ENCODE results near the gene FSTL5.
A peak's percentile ranks its signal among the peaks of the same experiment; 100 is the strongest.

Gene FSTL5

GRCh38 chr4:161442921-161443320 is 720.9 kb downstream of the FSTL5 start:
- DNase-seq (ENCODE audit: low read depth) = no peak
- no peak overlapping the region for H3K4me3 ChIP-seq (ENCODE audit: low read depth, low read length)
- in situ Hi-C loops (cut with HindIII; ENCODE audit: low sequenced_read_pairs) = no loop called here
- TF ChIP-seq CTCF (IDR thresholded peaks at IDR 0.05; ENCODE audit: low read depth, low read length, missing control alignments) = no peak

GRCh38 chr4:161438096-161438495 is 725.7 kb downstream of the FSTL5 start:
- no peak for TF ChIP-seq CTCF (IDR thresholded peaks at IDR 0.05; ENCODE audit: low read depth, low read length, missing control alignments)
- no peak for DNase-seq (ENCODE audit: low read depth)
- in situ Hi-C loops (cut with HindIII; ENCODE audit: low sequenced_read_pairs) = no loop called here
- H3K4me3 ChIP-seq (ENCODE audit: low read depth, low read length) = no peak overlapping the region

- no peak for TF ChIP-seq CTCF (IDR thresholded peaks at IDR 0.05; ENCODE audit: low read depth, low read length, missing control alignments)
- no peak for DNase-seq (ENCODE audit: low read depth)
- in situ Hi-C loops (cut with HindIII; ENCODE audit: low sequenced_read_pairs) = no loop called here
- no peak overlapping the region for H3K4me3 ChIP-seq (ENCODE audit: low read depth, low read length)
Observed at GRCh38 chr4:161428180-161428965, 735.4 kb downstream of the FSTL5 start.

- no peak for DNase-seq (ENCODE audit: low read depth)
- peak; percentile 24 for TF ChIP-seq CTCF (IDR thresholded peaks at IDR 0.05; ENCODE audit: low read depth, low read length, missing control alignments)
- no peak overlapping the region for H3K4me3 ChIP-seq (ENCODE audit: low read depth, low read length)
- in situ Hi-C loops (cut with HindIII; ENCODE audit: low sequenced_read_pairs) = no loop called here
Observed at GRCh38 chr4:161419822-161420221, 744.0 kb downstream of the FSTL5 start.

DNA sequence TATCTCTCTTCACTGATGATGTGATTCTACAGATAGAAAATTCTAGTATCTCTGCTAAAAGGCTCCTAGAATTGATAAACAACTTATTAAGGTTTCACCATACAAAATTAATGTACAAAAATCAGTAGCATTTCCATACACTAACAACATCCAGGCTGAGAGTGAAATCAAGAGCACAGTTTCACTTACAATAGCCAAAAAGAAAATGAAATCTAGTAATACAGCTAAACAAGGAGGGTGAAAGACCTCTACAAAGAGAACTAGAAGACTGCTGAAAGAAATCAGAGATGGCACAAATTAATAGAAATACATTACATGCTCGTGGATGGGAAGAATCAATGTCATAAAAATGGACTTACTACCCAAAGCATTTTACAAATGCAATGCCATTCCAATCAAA is 751.9 kb downstream of the FSTL5 start:
- no peak for DNase-seq (ENCODE audit: low read depth)
- no peak overlapping the region for H3K4me3 ChIP-seq (ENCODE audit: low read depth, low read length)
- in situ Hi-C loops (cut with HindIII; ENCODE audit: low sequenced_read_pairs) = no loop called here
- TF ChIP-seq CTCF (IDR thresholded peaks at IDR 0.05; ENCODE audit: low read depth, low read length, missing control alignments) = no peak

- no peak for DNase-seq (ENCODE audit: low read depth)
Observed at GRCh38 chr4:161404346-161405110, 759.3 kb downstream of the FSTL5 start.

More at GRCh38 chr4:161404346-161405110, 759.3 kb downstream of the FSTL5 start:
- in situ Hi-C loops (cut with HindIII; ENCODE audit: low sequenced_read_pairs) = no loop called here
- TF ChIP-seq CTCF (IDR thresholded peaks at IDR 0.05; ENCODE audit: low read depth, low read length, missing control alignments) = no peak
- no peak overlapping the region for H3K4me3 ChIP-seq (ENCODE audit: low read depth, low read length)
